CD4-positive, alpha-beta memory T cell (primary cell): Measurements from ENCODE around the gene FOSB. TPM values are rescaled to one million over a fixed set of nuclear protein-coding genes. Genes with fewer than 3 reads are reported as not detected.

Source experiments
- CTCF ChIA-PET: fragments of 350-600 bp; sonication (Branson Sonifier 250); formaldehyde crosslinking; loops from one replicate; lab custom pipeline; 2021; ENCODE audit warnings: inconsistent platforms; ENCODE audit not compliant: partially characterized antibody; lab: Charles Lee
- POLR2A ChIA-PET: fragments of 350-600 bp; sonication (Branson Sonifier 250); formaldehyde crosslinking; loops from one replicate; lab custom pipeline; 2021; ENCODE audit not compliant: partially characterized antibody; lab: Charles Lee
- DNase-seq, 5 donors: peaks; one replicate each; pipeline versions ENCODE4 v3.0.0 to v3.0.0-alpha.2; 2020 to 2022; ENCODE audit warnings: mixed read lengths in 1 of 5
- H3K27ac ChIP-seq: one replicate; pipeline ENCODE4 v1.7.0; 2013; ENCODE audit warnings: low read depth, low read length
- H3K27me3 ChIP-seq: 2 replicates; pipeline ENCODE4 v1.7.0; 2013; ENCODE audit warnings: mild to moderate bottlenecking, low read length, moderate library complexity; ENCODE audit not compliant: insufficient read depth
- H3K36me3 ChIP-seq: 2 replicates; pipeline ENCODE4 v1.7.0; 2013; ENCODE audit warnings: mild to moderate bottlenecking, low read length, moderate library complexity; ENCODE audit not compliant: insufficient read depth
- H3K4me1 ChIP-seq: 2 replicates; pipeline ENCODE4 v1.7.0; 2013; ENCODE audit warnings: mild to moderate bottlenecking, low read length, moderate library complexity; ENCODE audit not compliant: insufficient read depth
- H3K4me3 ChIP-seq, 2 donors: one replicate each; pipeline ENCODE4 v1.7.0; 2013; ENCODE audit warnings: low read length in 2 of 2, mild to moderate bottlenecking in 1 of 2
- H3K9me3 ChIP-seq, 2 donors: one replicate each; pipeline ENCODE4 v1.7.0; 2013; ENCODE audit warnings: low read length in 2 of 2, control low read depth in 1 of 2; ENCODE audit not compliant: control insufficient read depth in 1 of 2
- H3K27ac Mint-ChIP-seq, 7 donors: one replicate each; pipeline ENCODE4 v1.8.0; 2020 to 2021; ENCODE audit warnings: mixed read lengths in 7 of 7, mild to moderate bottlenecking in 6 of 7, inconsistent platforms in 3 of 7, moderate library complexity in 3 of 7
- H3K27me3 Mint-ChIP-seq, 2 donors: one replicate each; pipeline ENCODE4 v1.8.0; 2020 to 2021; ENCODE audit warnings: mixed read lengths in 2 of 2
- H3K36me3 Mint-ChIP-seq, 2 donors: one replicate each; pipeline ENCODE4 v1.8.0; 2020 to 2021; ENCODE audit warnings: mixed read lengths in 2 of 2, inconsistent platforms in 1 of 2, mild to moderate bottlenecking in 1 of 2
- H3K4me1 Mint-ChIP-seq, 4 donors: one replicate each; pipeline ENCODE4 v1.8.0; 2020 to 2021; ENCODE audit warnings: mixed read lengths in 4 of 4, mild to moderate bottlenecking in 1 of 4
- H3K4me3 Mint-ChIP-seq, 8 donors: one replicate each; pipeline ENCODE4 v1.8.0; 2020 to 2021; ENCODE audit warnings: mixed read lengths in 8 of 8, mild to moderate bottlenecking in 7 of 8, moderate library complexity in 6 of 8, inconsistent platforms in 3 of 8
- H3K9me3 Mint-ChIP-seq, 8 donors: one replicate each; pipeline ENCODE4 v1.8.0; 2020 to 2021; ENCODE audit warnings: mixed read lengths in 8 of 8, mild to moderate bottlenecking in 5 of 8, inconsistent platforms in 3 of 8, moderate library complexity in 1 of 8
- intact Hi-C: fragments of 100-400 bp; cut with micrococcal nuclease; formaldehyde crosslinking; loops from one replicate; pipeline ENCODE4 v1.15.1; 2023
- polyA plus RNA-seq, 2 donors: library from polyadenylated mRNA; unstranded; fragments of 300-500 nt; fragmentation: Illumina TruSeq; gene quantifications; one replicate each; pipeline ENCODE4 v1.2.3, GENCODE V29; 2021
- total RNA-seq, 2 experiments: library from RNA; stranded (reverse); gene quantifications; one replicate each; pipeline ENCODE4 v1.2.3, GENCODE V29; 2021

The FOSB gene
- total and polyA plus RNA-seq, 4 experiments from 2014 or later = 4.2 to 17.1 (median 8.6) TPM

- H3K27me3 ChIP-seq = no peaks in the 10 kb centered on the region
- Mint-ChIP-seq H3K36me3 (peaks cover 10 to 41% of the 10 kb centered on the region in 2 donors), H3K9me3 (no peaks in the 10 kb centered on the region), H3K4me3 (no peak overlapping the region), H3K27ac (peak overlapping the region in 3 of 7 donors; percentile 24 to 68 (median 35)), H3K4me1 (peaks cover 19 to 36% (median 29%) of the 10 kb centered on the region in 4 donors), H3K27me3 (no peaks in the 10 kb centered on the region)
- no peak for DNase-seq
- CTCF ChIA-PET = interaction anchor here (1.4 kb wide), 1 partner anchor 19 kb away, joined by 3 read pairs; the partner anchor contains the start of gene PPM1N
- no peaks in the 10 kb centered on the region for H3K9me3 ChIP-seq
- POLR2A ChIA-PET = interaction anchor here (1.1 kb wide), 1 partner anchor 10 kb away, joined by 3 read pairs; no protein-coding TSS in a partner anchor
- no peak overlapping the region for H3K27ac ChIP-seq
- intact Hi-C loops = no loop called here
- H3K36me3 ChIP-seq = peaks cover 20% of the 10 kb centered on the region
- peaks cover 34% of the 10 kb centered on the region for H3K4me1 ChIP-seq
- H3K4me3 ChIP-seq = no peak overlapping the region
Measured at GRCh38 chr19:45517641-45518468, 50.1 kb downstream of the FOSB start.

GRCh38 chr19:45518469-45518826 is 50.7 kb downstream of the FOSB start:
- H3K9me3 Mint-ChIP-seq = no peaks in the 10 kb centered on the region
- intact Hi-C loops = no loop called here
- H3K27me3 Mint-ChIP-seq = no peaks in the 10 kb centered on the region
- Histone ChIP-seq H3K27me3 (no peaks in the 10 kb centered on the region), H3K27ac (no peak overlapping the region), H3K4me1 (peaks cover 29% of the 10 kb centered on the region), H3K9me3 (no peaks in the 10 kb centered on the region), H3K4me3 (no peak overlapping the region), H3K36me3 (peaks cover 20% of the 10 kb centered on the region)
- ChIA-PET CTCF (interaction anchor here (1.4 kb wide), 2 partner anchors 20 to 39 kb away, joined by 3 to 5 read pairs; partner anchors contain the start of gene PPM1N), POLR2A (interaction anchor here (1.1 kb wide), 1 partner anchor 10 kb away, joined by 3 read pairs; no protein-coding TSS in a partner anchor)
- H3K4me3 Mint-ChIP-seq = no peak overlapping the region
- peaks cover 11 to 44% of the 10 kb centered on the region in 2 donors for H3K36me3 Mint-ChIP-seq
- H3K27ac Mint-ChIP-seq = peak overlapping the region in 2 of 7 donors; percentile 41 to 68
- peaks cover 16 to 35% (median 26%) of the 10 kb centered on the region in 4 donors for H3K4me1 Mint-ChIP-seq
- no peak for DNase-seq

GRCh38 chr19:45522010-45522941 is 54.5 kb downstream of the FOSB start:
- Histone ChIP-seq H3K4me3 (no peak overlapping the region), H3K27me3 (no peaks in the 10 kb centered on the region), H3K36me3 (peaks cover 40% of the 10 kb centered on the region), H3K27ac (no peak overlapping the region), H3K9me3 (no peaks in the 10 kb centered on the region), H3K4me1 (peaks cover 3% of the 10 kb centered on the region)
- Mint-ChIP-seq H3K4me1 (peaks cover 5 to 11% (median 7%) of the 10 kb centered on the region in 4 donors), H3K27ac (peak overlapping the region in 3 of 7 donors; percentile 17 to 30 (median 19)), H3K36me3 (peaks cover 23 to 61% of the 10 kb centered on the region in 2 donors), H3K9me3 (no peaks in the 10 kb centered on the region), H3K27me3 (no peaks in the 10 kb centered on the region), H3K4me3 (no peak overlapping the region)
- POLR2A ChIA-PET = interaction anchor here (0.5 to 1.4 kb wide), 4 partner anchors 14 to 120 kb away, joined by 3 to 5 read pairs (median 4); no protein-coding TSS in a partner anchor
- DNase-seq = no peak
- CTCF ChIA-PET = interaction anchor here (0.7 to 1.6 kb wide), 3 partner anchors 14 to 120 kb away, joined by 3 to 5 read pairs (median 3); no protein-coding TSS in a partner anchor
- intact Hi-C loops = no loop called here

- peak overlapping the region; percentile 77 to 87 (median 82) for H3K27ac Mint-ChIP-seq
- Histone ChIP-seq H3K27ac (no peak overlapping the region), H3K4me1 (peaks cover 3% of the 10 kb centered on the region), H3K4me3 (no peak overlapping the region), H3K9me3 (no peaks in the 10 kb centered on the region), H3K36me3 (peaks cover 38% of the 10 kb centered on the region), H3K27me3 (no peaks in the 10 kb centered on the region)
- CTCF ChIA-PET = interaction anchor here (0.8 to 1.1 kb wide), 4 partner anchors 8 to 157 kb away, joined by 3 to 5 read pairs (median 4); no protein-coding TSS in a partner anchor
- DNase-seq = peak; percentile 81 to 83 (median 82)
- intact Hi-C loops = loop anchor here (1.0 kb wide), 3 partner anchors 17 to 158 kb away; no protein-coding TSS in a partner anchor
- H3K9me3 Mint-ChIP-seq = no peaks in the 10 kb centered on the region
- H3K4me1 Mint-ChIP-seq = peaks cover 7 to 21% (median 11%) of the 10 kb centered on the region in 4 donors
- H3K4me3 Mint-ChIP-seq = no peak overlapping the region
- POLR2A ChIA-PET = interaction anchor here (1.5 kb wide), 1 partner anchor 118 kb away, joined by 4 read pairs; no protein-coding TSS in a partner anchor
- H3K27me3 Mint-ChIP-seq = peaks cover 0 to 2% of the 10 kb centered on the region in 2 donors
- peaks cover 16 to 61% of the 10 kb centered on the region in 2 donors for H3K36me3 Mint-ChIP-seq
Measured at GRCh38 chr19:45523642-45524256, 56.0 kb downstream of the FOSB start.

- Histone ChIP-seq H3K4me3 (no peak overlapping the region), H3K36me3 (peaks cover 38% of the 10 kb centered on the region), H3K27ac (no peak overlapping the region), H3K9me3 (no peaks in the 10 kb centered on the region), H3K4me1 (peaks cover 9% of the 10 kb centered on the region), H3K27me3 (no peaks in the 10 kb centered on the region)
- intact Hi-C loops = no loop called here
- peaks cover 7 to 21% (median 15%) of the 10 kb centered on the region in 4 donors for H3K4me1 Mint-ChIP-seq
- no peak for DNase-seq
- H3K27ac Mint-ChIP-seq = peak overlapping the region in 1 of 7 donors; percentile 84
- CTCF ChIA-PET = interaction anchor here (0.8 to 1.1 kb wide), 4 partner anchors 9 to 156 kb away, joined by 3 to 5 read pairs (median 4); no protein-coding TSS in a partner anchor
- no peak overlapping the region for H3K4me3 Mint-ChIP-seq
- H3K27me3 Mint-ChIP-seq = peaks cover 0 to 2% of the 10 kb centered on the region in 2 donors
- peaks cover 16 to 61% of the 10 kb centered on the region in 2 donors for H3K36me3 Mint-ChIP-seq
- POLR2A ChIA-PET = interaction anchor here (1.5 kb wide), 1 partner anchor 118 kb away, joined by 4 read pairs; no protein-coding TSS in a partner anchor
- H3K9me3 Mint-ChIP-seq = no peaks in the 10 kb centered on the region
Measured at GRCh38 chr19:45524575-45525129, 56.9 kb downstream of the FOSB start.
